Liver (tissue), 3 donors: ENCODE results near the gene RNPEPL1.

Experiments used
- RAD21 ChIP-seq, 2 donors: IDR thresholded peaks; 2 replicates each; pipeline ENCODE4 v1.6.1; 2016; ENCODE audit warnings: antibody characterized with exemption in 2 of 2, mild to moderate bottlenecking in 2 of 2
- TAF1 ChIP-seq: conservative IDR thresholded peaks from 2 replicates; pipeline ENCODE4 v1.6.1; 2016; ENCODE audit warnings: antibody characterized with exemption, mild to moderate bottlenecking
- TF ChIP-seq, protein P1 (sequence below): fragments of 150-350 bp; IDR thresholded peaks from 2 replicates; pipeline ENCODE4 v1.5.1; 2017; ENCODE audit warnings: improper control_type of control experiment, low read depth, low read length; ENCODE audit not compliant: missing input control
- TF ChIP-seq, protein P2 (sequence below): IDR thresholded peaks from 2 replicates; pipeline ENCODE4 v1.6.1; 2016; ENCODE audit warnings: antibody characterized with exemption
- TF ChIP-seq, protein P3 (sequence below): IDR thresholded peaks from 2 replicates; pipeline ENCODE4 v1.6.1; 2016; ENCODE audit warnings: antibody characterized with exemption, mild to moderate bottlenecking
- donor health status: healthy.
- donor health status: healthy.

- TF ChIP-seq TAF1, result no peak
- TF ChIP-seq RAD21 (IDR thresholded peaks at IDR 0.05), result no peak
- TF ChIP-seq, protein P1, sequence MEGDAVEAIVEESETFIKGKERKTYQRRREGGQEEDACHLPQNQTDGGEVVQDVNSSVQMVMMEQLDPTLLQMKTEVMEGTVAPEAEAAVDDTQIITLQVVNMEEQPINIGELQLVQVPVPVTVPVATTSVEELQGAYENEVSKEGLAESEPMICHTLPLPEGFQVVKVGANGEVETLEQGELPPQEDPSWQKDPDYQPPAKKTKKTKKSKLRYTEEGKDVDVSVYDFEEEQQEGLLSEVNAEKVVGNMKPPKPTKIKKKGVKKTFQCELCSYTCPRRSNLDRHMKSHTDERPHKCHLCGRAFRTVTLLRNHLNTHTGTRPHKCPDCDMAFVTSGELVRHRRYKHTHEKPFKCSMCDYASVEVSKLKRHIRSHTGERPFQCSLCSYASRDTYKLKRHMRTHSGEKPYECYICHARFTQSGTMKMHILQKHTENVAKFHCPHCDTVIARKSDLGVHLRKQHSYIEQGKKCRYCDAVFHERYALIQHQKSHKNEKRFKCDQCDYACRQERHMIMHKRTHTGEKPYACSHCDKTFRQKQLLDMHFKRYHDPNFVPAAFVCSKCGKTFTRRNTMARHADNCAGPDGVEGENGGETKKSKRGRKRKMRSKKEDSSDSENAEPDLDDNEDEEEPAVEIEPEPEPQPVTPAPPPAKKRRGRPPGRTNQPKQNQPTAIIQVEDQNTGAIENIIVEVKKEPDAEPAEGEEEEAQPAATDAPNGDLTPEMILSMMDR, result no peak
- TF ChIP-seq, protein P2, sequence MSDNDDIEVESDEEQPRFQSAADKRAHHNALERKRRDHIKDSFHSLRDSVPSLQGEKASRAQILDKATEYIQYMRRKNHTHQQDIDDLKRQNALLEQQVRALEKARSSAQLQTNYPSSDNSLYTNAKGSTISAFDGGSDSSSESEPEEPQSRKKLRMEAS, result no peak
- TF ChIP-seq, protein P3, sequence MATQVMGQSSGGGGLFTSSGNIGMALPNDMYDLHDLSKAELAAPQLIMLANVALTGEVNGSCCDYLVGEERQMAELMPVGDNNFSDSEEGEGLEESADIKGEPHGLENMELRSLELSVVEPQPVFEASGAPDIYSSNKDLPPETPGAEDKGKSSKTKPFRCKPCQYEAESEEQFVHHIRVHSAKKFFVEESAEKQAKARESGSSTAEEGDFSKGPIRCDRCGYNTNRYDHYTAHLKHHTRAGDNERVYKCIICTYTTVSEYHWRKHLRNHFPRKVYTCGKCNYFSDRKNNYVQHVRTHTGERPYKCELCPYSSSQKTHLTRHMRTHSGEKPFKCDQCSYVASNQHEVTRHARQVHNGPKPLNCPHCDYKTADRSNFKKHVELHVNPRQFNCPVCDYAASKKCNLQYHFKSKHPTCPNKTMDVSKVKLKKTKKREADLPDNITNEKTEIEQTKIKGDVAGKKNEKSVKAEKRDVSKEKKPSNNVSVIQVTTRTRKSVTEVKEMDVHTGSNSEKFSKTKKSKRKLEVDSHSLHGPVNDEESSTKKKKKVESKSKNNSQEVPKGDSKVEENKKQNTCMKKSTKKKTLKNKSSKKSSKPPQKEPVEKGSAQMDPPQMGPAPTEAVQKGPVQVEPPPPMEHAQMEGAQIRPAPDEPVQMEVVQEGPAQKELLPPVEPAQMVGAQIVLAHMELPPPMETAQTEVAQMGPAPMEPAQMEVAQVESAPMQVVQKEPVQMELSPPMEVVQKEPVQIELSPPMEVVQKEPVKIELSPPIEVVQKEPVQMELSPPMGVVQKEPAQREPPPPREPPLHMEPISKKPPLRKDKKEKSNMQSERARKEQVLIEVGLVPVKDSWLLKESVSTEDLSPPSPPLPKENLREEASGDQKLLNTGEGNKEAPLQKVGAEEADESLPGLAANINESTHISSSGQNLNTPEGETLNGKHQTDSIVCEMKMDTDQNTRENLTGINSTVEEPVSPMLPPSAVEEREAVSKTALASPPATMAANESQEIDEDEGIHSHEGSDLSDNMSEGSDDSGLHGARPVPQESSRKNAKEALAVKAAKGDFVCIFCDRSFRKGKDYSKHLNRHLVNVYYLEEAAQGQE, result no peak
Observed at GRCh38 chr2:240528406-240529040, 39.8 kb upstream of the RNPEPL1 start.
